Measurements from ENCODE around the gene CCNT1.

DNA sequence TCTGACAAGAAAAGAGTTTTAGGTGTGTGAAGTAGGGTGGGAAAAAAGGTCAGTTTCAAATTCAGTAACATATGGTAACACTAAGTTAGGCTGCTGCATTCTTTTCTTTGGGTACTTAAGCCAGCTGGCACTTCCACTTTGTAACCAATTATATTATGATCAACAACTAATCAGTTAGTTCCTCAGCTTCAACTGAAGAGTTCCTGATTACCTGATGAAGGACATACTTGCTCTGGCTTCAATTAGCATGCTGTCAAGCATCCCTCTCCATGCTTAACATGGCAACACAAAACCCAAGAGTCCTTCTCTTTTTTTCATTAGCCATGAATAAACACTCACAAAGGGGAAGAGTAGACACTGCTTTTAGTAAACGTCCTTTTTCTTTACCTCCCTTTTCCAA is 27.7 kb downstream of the CCNT1 start:
- no peak for TF ChIP-seq CTCF (IDR thresholded peaks at IDR 0.05; ENCODE audit: low read length)
- no peak for TF ChIP-seq EZH2 (IDR thresholded peaks at IDR 0.05; ENCODE audit: borderline replicate concordance, low read length)

Data from OCI-LY1 (cell line).